Measurements from ENCODE around the gene ZNF710. TPM values are rescaled to one million over a fixed set of nuclear protein-coding genes. Genes with fewer than 3 reads are reported as not detected.

ZNF710 gene
- total and polyA plus RNA-seq, 9 of the 15 experiments (the other 6 are each of a cell fraction or from before 2014, with no cell fraction given): 0.56 to 14.2 (median 5.2) TPM

GRCh38 chr15:90042356-90042755 is 41.2 kb downstream of the ZNF710 start (continued):
- TF ChIP-seq C11orf30 (IDR thresholded peaks at IDR 0.05; ENCODE audit: low read depth) (no peak), NFXL1 (CRISPR knock-in tag; IDR thresholded peaks at IDR 0.05) (no peak)

- ATAC-seq: no peak
- H4K20me1 ChIP-seq (replicated peaks; ENCODE audit: control insufficient read depth, insufficient read depth, low read length): 0 out of 2 replicates have a peak, but pooled peaks cover 2% of the 10 kb centered on the region
- no peak for TF ChIP-seq ZKSCAN8 (CRISPR knock-in tag; IDR thresholded peaks at IDR 0.05)
- TF ChIP-seq REST (IDR thresholded peaks at IDR 0.05; ENCODE audit: borderline replicate concordance): no peak
- TF ChIP-seq REST (CRISPR knock-in tag; IDR thresholded peaks at IDR 0.05; ENCODE audit: low read depth): no peak
- no peak for TF ChIP-seq ASH1L (IDR thresholded peaks at IDR 0.05; ENCODE audit: borderline replicate concordance, low read depth, partially characterized antibody)
- TF ChIP-seq ZKSCAN1 (IDR thresholded peaks at IDR 0.05; ENCODE audit: low read depth, low read length): no peak
- no peak for TF ChIP-seq ELF4 (CRISPR knock-in tag; IDR thresholded peaks at IDR 0.05)
- no peak for TF ChIP-seq SRSF1 (IDR thresholded peaks at IDR 0.05; ENCODE audit: low read depth, low read length)
- no peak for TF ChIP-seq STAT6 (CRISPR knock-in tag; IDR thresholded peaks at IDR 0.05)
Observed at GRCh38 chr15:90042766-90043529, 41.8 kb downstream of the ZNF710 start.

More at GRCh38 chr15:90042766-90043529, 41.8 kb downstream of the ZNF710 start:
- H3K4me2 ChIP-seq (ENCODE audit: insufficient read depth, low read length): no peak overlapping the region
- no peaks in the 10 kb centered on the region; the same call in 2 of the 3 replicates for H3K79me2 ChIP-seq (ENCODE audit: control insufficient read depth, insufficient read depth, low read length)
- no peak overlapping the region for H3K4me3 ChIP-seq
- ChIA-PET POLR2A (interaction anchor here (0.6 kb wide), 1 partner anchor 17 kb away, joined by 3 read pairs; no protein-coding TSS in a partner anchor), CTCF (ENCODE audit: low intra/inter-chr PET ratio) (no interaction called here)
- intact Hi-C loops (cut with micrococcal nuclease): no loop called here
- FAIRE-seq (no peak), DNase-seq (ENCODE audit: extremely low read depth in 1 of 4, low spot score in 3 of 4) (no peak)
- in situ Hi-C loops (cut with MboI): no loop called here
- H3K4me1 ChIP-seq (replicated peaks in 1 of 2; ENCODE audit: control insufficient read depth in 2 of 2, insufficient read depth in 2 of 2, low read length in 2 of 2): peaks cover 30 to 35% of the 10 kb centered on the region in 2 experiments
- H3K36me3 ChIP-seq (ENCODE audit: control insufficient read depth, insufficient read depth, low read length): no peaks in the 10 kb centered on the region
- H3K9ac ChIP-seq (ENCODE audit: insufficient read depth in 1 of 2, low read depth in 2 of 2, low read length in 2 of 2): no peak overlapping the region; a peak in 1 of 4 replicates
- no peaks in the 10 kb centered on the region for H3K27me3 ChIP-seq (ENCODE audit: control insufficient read depth in 2 of 2, insufficient read depth in 2 of 2, low read length in 2 of 2)
- 87% methylated on average over 25 of the region's 27 CpGs for WGBS (ENCODE audit: insufficient coverage, low coverage, missing lambda C conversion rate)
- no peak overlapping the region for H2AFZ ChIP-seq (ENCODE audit: low read depth, low read length)
- no peak overlapping the region for H3K27ac ChIP-seq (ENCODE audit: extremely low read depth, low read depth, low read length)
- H3K9me1 ChIP-seq (ENCODE audit: control insufficient read depth, insufficient read depth, low read length): no peaks in the 10 kb centered on the region
- H3K9me3 ChIP-seq (replicated peaks; ENCODE audit: control insufficient read depth, insufficient read depth, low read depth, low read length): no peaks in the 10 kb centered on the region
- BruUV-seq (replicated peaks): no TSS peak

All from K562 (cell line).